ENCODE results near the gene HMCN1.

Gene HMCN1

GRCh38 chr1:185920602-185921001, 186.4 kb downstream of the HMCN1 start (continued):
- TF ChIP-seq PATZ1 (CRISPR knock-in tag; IDR thresholded peaks at IDR 0.05; ENCODE audit: borderline replicate concordance), result no peak
- no peak for TF ChIP-seq ZFP3 (CRISPR knock-in tag; IDR thresholded peaks at IDR 0.05)
- TF ChIP-seq ISL1 (CRISPR knock-in tag; IDR thresholded peaks at IDR 0.05), result no peak
- no peak for TF ChIP-seq GLIS3 (CRISPR knock-in tag; IDR thresholded peaks at IDR 0.05)
- TF ChIP-seq CSDC2 (CRISPR knock-in tag; IDR thresholded peaks at IDR 0.05), result no peak
- TF ChIP-seq PPARA (CRISPR knock-in tag; IDR thresholded peaks at IDR 0.05; ENCODE audit: borderline replicate concordance), result no peak
- TF ChIP-seq CSRNP3 (CRISPR knock-in tag; IDR thresholded peaks at IDR 0.05), result no peak
- no peak for TF ChIP-seq ZNF565 (CRISPR knock-in tag; conservative IDR thresholded peaks at IDR 0.05; ENCODE audit: low read depth)

GRCh38 chr1:185921636-185922035, 187.4 kb downstream of the HMCN1 start:
- ATAC-seq, result no peak
- TF ChIP-seq ESRRG (CRISPR knock-in tag; IDR thresholded peaks at IDR 0.05) (no peak), TCF4 (CRISPR knock-in tag; IDR thresholded peaks at IDR 0.05; ENCODE audit: borderline replicate concordance) (no peak), ZFP3 (CRISPR knock-in tag; IDR thresholded peaks at IDR 0.05) (no peak), RARB (CRISPR knock-in tag; IDR thresholded peaks at IDR 0.05) (no peak)

- ATAC-seq, result no peak; the same call in 2 of the 3 replicates
- no peak for TF ChIP-seq BACH2 (CRISPR knock-in tag; IDR thresholded peaks at IDR 0.05; ENCODE audit: borderline replicate concordance)
- no peak for TF ChIP-seq CSDC2 (CRISPR knock-in tag; IDR thresholded peaks at IDR 0.05)
- no peak for TF ChIP-seq SNAI2 (CRISPR knock-in tag; IDR thresholded peaks at IDR 0.05)
- TF ChIP-seq PATZ1 (CRISPR knock-in tag; IDR thresholded peaks at IDR 0.05; ENCODE audit: borderline replicate concordance), result no peak
These were observed 192.4 kb downstream of the HMCN1 start for GRCh38 chr1:185926588-185926987.

GRCh38 chr1:185929776-185930175, 195.6 kb downstream of the HMCN1 start:
- TF ChIP-seq TOX (CRISPR knock-in tag; IDR thresholded peaks at IDR 0.05; ENCODE audit: borderline replicate concordance) (no peak), ZC3H10 (CRISPR knock-in tag; IDR thresholded peaks at IDR 0.05) (no peak), PPARA (CRISPR knock-in tag; IDR thresholded peaks at IDR 0.05; ENCODE audit: borderline replicate concordance) (no peak), ZNF8 (CRISPR knock-in tag; IDR thresholded peaks at IDR 0.05) (no peak), ZNF565 (CRISPR knock-in tag; conservative IDR thresholded peaks at IDR 0.05; ENCODE audit: low read depth) (no peak), PATZ1 (CRISPR knock-in tag; IDR thresholded peaks at IDR 0.05; ENCODE audit: borderline replicate concordance) (no peak), POU6F1 (CRISPR knock-in tag; IDR thresholded peaks at IDR 0.05; ENCODE audit: borderline replicate concordance, low read depth) (no peak), TSHZ2 (CRISPR knock-in tag; IDR thresholded peaks at IDR 0.05) (no peak), TCF4 (CRISPR knock-in tag; IDR thresholded peaks at IDR 0.05; ENCODE audit: borderline replicate concordance) (no peak), GLIS3 (CRISPR knock-in tag; IDR thresholded peaks at IDR 0.05) (no peak), CSDC2 (CRISPR knock-in tag; IDR thresholded peaks at IDR 0.05) (no peak), ARNTL (CRISPR knock-in tag; IDR thresholded peaks at IDR 0.05; ENCODE audit: borderline replicate concordance, low read depth) (no peak)
- no peak for ATAC-seq
